ENCODE measurements around the gene CDC73. TPM values are rescaled to one million over a fixed set of nuclear protein-coding genes. Genes with fewer than 3 reads are reported as not detected.
A peak's percentile ranks its signal among the peaks of the same experiment; 100 is the strongest.

Gene CDC73
- total and polyA plus RNA-seq, 9 of the 15 experiments (the other 6 are each of a cell fraction or from before 2014, with no cell fraction given): 19.0 to 61.7 (median 30.1) TPM

DNA sequence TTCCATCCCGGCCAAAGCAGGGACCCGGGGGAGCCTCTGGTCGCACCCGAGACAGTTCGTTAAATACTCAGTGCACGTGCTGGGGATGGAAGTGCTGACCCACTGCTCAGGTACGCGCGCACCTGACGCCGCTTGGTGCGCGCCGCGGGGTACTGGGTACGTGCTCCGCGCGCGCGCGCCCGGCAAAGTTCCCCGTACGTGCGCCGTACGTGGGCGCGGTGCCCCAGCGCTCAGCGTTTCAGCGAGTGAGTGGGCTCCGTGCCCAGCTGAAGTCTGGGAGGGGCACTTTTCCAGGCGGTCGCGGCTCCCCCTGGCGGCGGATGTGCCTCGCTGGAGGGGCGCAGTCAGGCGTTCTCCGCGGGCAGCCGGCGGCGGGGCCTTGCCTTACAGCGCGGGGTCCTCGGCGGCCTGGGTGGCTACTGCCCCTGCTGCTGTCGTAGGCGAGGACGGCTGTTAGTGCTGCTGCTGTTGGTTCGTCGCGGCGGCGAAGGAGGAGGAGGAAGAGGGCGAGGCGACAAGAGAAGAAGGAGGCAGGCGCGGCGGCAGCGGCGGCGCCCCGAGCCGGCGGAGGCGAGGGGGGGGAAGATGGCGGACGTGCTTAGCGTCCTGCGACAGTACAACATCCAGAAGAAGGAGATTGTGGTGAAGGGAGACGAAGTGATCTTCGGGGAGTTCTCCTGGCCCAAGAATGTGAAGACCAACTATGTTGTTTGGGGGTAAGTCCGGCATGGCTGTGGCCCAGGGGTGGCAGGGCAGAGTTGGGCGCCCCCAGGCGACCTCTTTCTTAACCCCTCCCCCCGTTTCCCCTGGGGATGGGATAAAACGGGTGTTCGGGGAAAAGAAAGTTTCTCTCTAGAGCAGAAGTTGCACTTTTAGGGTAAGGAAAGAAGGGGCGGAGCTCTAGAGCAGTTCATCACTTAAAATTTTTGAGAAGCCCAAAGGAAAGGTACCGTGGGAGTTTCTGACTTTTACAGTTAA, at the start of gene CDC73 (continued):
- no peak for TF ChIP-seq MED1 (CRISPR knock-in tag; IDR thresholded peaks at IDR 0.05; ENCODE audit: borderline replicate concordance)
- peak; percentile 15 for TF ChIP-seq CHAMP1 (IDR thresholded peaks at IDR 0.05)
- peak; percentile 93 for TF ChIP-seq PHF8 (IDR thresholded peaks at IDR 0.05; ENCODE audit: borderline replicate concordance, low read length)
- TF ChIP-seq ZNF311 (CRISPR knock-in tag; IDR thresholded peaks at IDR 0.05): no peak
- peak in 1 of 2 experiments; percentile 69; a peak in 2 of 4 replicates for TF ChIP-seq TRIM24 (IDR thresholded peaks at IDR 0.05)
- TF ChIP-seq PURB (CRISPR knock-in tag; IDR thresholded peaks at IDR 0.05; ENCODE audit: low read depth): no peak
- TF ChIP-seq XRCC4 (IDR thresholded peaks at IDR 0.05; ENCODE audit: extremely low read depth, insufficient read depth, insufficient read length): no peak
- no peak for TF ChIP-seq GATA2 (CRISPR knock-in tag; IDR thresholded peaks at IDR 0.05)
- TF ChIP-seq, protein P1, sequence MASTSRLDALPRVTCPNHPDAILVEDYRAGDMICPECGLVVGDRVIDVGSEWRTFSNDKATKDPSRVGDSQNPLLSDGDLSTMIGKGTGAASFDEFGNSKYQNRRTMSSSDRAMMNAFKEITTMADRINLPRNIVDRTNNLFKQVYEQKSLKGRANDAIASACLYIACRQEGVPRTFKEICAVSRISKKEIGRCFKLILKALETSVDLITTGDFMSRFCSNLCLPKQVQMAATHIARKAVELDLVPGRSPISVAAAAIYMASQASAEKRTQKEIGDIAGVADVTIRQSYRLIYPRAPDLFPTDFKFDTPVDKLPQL (IDR thresholded peaks at IDR 0.05; ENCODE audit: extremely low read depth, insufficient read length): no peak
- peak; percentile 38; the same call in 1 of the 2 replicates for TF ChIP-seq TRIM25 (IDR thresholded peaks at IDR 0.05; ENCODE audit: borderline replicate concordance)
- peak; percentile 92 for TF ChIP-seq ZNF592 (IDR thresholded peaks at IDR 0.05)
- peak; percentile 87 for TF ChIP-seq NFE2 (IDR thresholded peaks at IDR 0.05; ENCODE audit: low read depth)
- TF ChIP-seq IRF9 (tag; IDR thresholded peaks at IDR 0.05): no peak
- no peak; the same call in none of the 2 replicates for TF ChIP-seq ZNF24 (IDR thresholded peaks at IDR 0.05)
- TF ChIP-seq GTF2A2 (tag; IDR thresholded peaks at IDR 0.05): no peak
- TF ChIP-seq PHF21A (IDR thresholded peaks at IDR 0.05; ENCODE audit: borderline replicate concordance, low read depth): peak; percentile 51; the same call in 1 of the 2 replicates
- TF ChIP-seq GTF2E2 (tag; IDR thresholded peaks at IDR 0.05): peak; percentile 78
